ENCODE data around the gene SLC35F6. TPM values are rescaled to one million over a fixed set of nuclear protein-coding genes. Genes with fewer than 3 reads are reported as not detected.
A peak's percentile ranks its signal among the peaks of the same experiment; 100 is the strongest.

The SLC35F6 gene
- total and polyA plus RNA-seq, 9 of the 15 experiments (the other 6 are each of a cell fraction or from before 2014, with no cell fraction given): 11.9 to 47.3 (median 22.5) TPM

GRCh38 chr2:26735097-26735496, 29.0 kb upstream of the SLC35F6 start:
- FAIRE-seq: peak; percentile 65
- no peaks in the 10 kb centered on the region for H4K20me1 ChIP-seq (replicated peaks; ENCODE audit: control insufficient read depth, insufficient read depth, low read length)
- no peaks in the 10 kb centered on the region for H3K9me1 ChIP-seq (ENCODE audit: control insufficient read depth, insufficient read depth, low read length)
- peaks cover 5 to 28% of the 10 kb centered on the region in 2 experiments; a peak in 4 of 5 replicates for H3K27me3 ChIP-seq (ENCODE audit: control insufficient read depth in 2 of 2, insufficient read depth in 2 of 2, low read length in 2 of 2)
- BruUV-seq (replicated peaks): no TSS peak
- H3K27ac ChIP-seq (ENCODE audit: extremely low read depth, low read depth, low read length): no peak overlapping the region
- no peak overlapping the region for H3K4me2 ChIP-seq (ENCODE audit: insufficient read depth, low read length)
- POLR2A ChIA-PET: interaction anchor here (0.9 to 1.1 kb wide), 2 partner anchors 10 to 11 kb away, joined by 3 read pairs; no protein-coding TSS in a partner anchor
- WGBS (ENCODE audit: insufficient coverage, low coverage, missing lambda C conversion rate): 23% methylated on average over 5 of the region's 5 CpGs
- intact Hi-C loops (cut with micrococcal nuclease): no loop called here
- no peak overlapping the region for H3K4me3 ChIP-seq
- no peak overlapping the region for H3K9ac ChIP-seq (ENCODE audit: insufficient read depth in 1 of 2, low read depth in 2 of 2, low read length in 2 of 2)
- no peaks in the 10 kb centered on the region for H3K36me3 ChIP-seq (ENCODE audit: control insufficient read depth, insufficient read depth, low read length)
- H3K79me2 ChIP-seq (ENCODE audit: control insufficient read depth, insufficient read depth, low read length): no peaks in the 10 kb centered on the region
- CTCF ChIA-PET (ENCODE audit: low intra/inter-chr PET ratio): interaction anchor here (1.1 kb wide), 1 partner anchor 10 kb away, joined by 6 read pairs; no protein-coding TSS in a partner anchor
- no peak for ATAC-seq
- H3K9me3 ChIP-seq (replicated peaks; ENCODE audit: control insufficient read depth, insufficient read depth, low read depth, low read length): no peaks in the 10 kb centered on the region
- H3K4me1 ChIP-seq (replicated peaks in 1 of 2; ENCODE audit: control insufficient read depth in 2 of 2, insufficient read depth in 2 of 2, low read length in 2 of 2): peaks cover 0 to 4% of the 10 kb centered on the region in 2 experiments; a peak in 1 of 5 replicates
- in situ Hi-C loops (cut with MboI): no loop called here
- H2AFZ ChIP-seq (ENCODE audit: low read depth, low read length): no peak overlapping the region
- no peak for DNase-seq (ENCODE audit: extremely low read depth in 1 of 4, low spot score in 3 of 4)
- TF ChIP-seq MCM5 (IDR thresholded peaks at IDR 0.05; ENCODE audit: low read depth) (no peak), ZHX1 (conservative IDR thresholded peaks at IDR 0.05; ENCODE audit: low read length) (no peak), MLLT1 (IDR thresholded peaks at IDR 0.05) (no peak), PREB (CRISPR knock-in tag; IDR thresholded peaks at IDR 0.05) (no peak), ZSCAN32 (CRISPR knock-in tag; IDR thresholded peaks at IDR 0.05) (no peak), KHSRP (IDR thresholded peaks at IDR 0.05) (no peak), NFYB (IDR thresholded peaks at IDR 0.05; ENCODE audit: extremely low read depth, insufficient read length) (no peak), ELK3 (CRISPR knock-in tag; IDR thresholded peaks at IDR 0.05) (no peak), ZBTB33 (CRISPR knock-in tag; IDR thresholded peaks at IDR 0.05) (no peak), ATF6 (CRISPR knock-in tag; IDR thresholded peaks at IDR 0.05) (no peak), TOE1 (IDR thresholded peaks at IDR 0.05; ENCODE audit: borderline replicate concordance) (no peak), TOE1 (CRISPR knock-in tag; IDR thresholded peaks at IDR 0.05; ENCODE audit: borderline replicate concordance, low read depth) (no peak)

All from K562 (cell line).